Neural crest cell (in vitro differentiated cells): ENCODE data around the gene SLC6A2. TPM values are rescaled to one million over a fixed set of nuclear protein-coding genes. Genes with fewer than 3 reads are reported as not detected.

Source experiments
- DNase-seq: peaks from one replicate; pipeline ENCODE4 v3.0.0; 2021; ENCODE audit warnings: low read depth, mixed read lengths, low spot score
- H3K27ac Mint-ChIP-seq: one replicate; pipeline ENCODE4 v1.8.0; 2021; ENCODE audit warnings: mild to moderate bottlenecking, mixed read lengths; ENCODE audit not compliant: unreplicated experiment
- H3K27me3 Mint-ChIP-seq: 2 replicates; pipeline ENCODE4 v1.8.0; 2021; ENCODE audit warnings: low read depth, mild to moderate bottlenecking, mixed read lengths
- H3K36me3 Mint-ChIP-seq: 2 replicates; pipeline ENCODE4 v1.8.0; 2021; ENCODE audit warnings: low read depth, mild to moderate bottlenecking, mixed read lengths
- H3K4me1 Mint-ChIP-seq: 2 replicates; pipeline ENCODE4 v1.8.0; 2021; ENCODE audit warnings: mixed read lengths
- H3K4me3 Mint-ChIP-seq: one replicate; pipeline ENCODE4 v1.8.0; 2021; ENCODE audit warnings: mild to moderate bottlenecking, mixed read lengths
- H3K9me3 Mint-ChIP-seq: 2 replicates; pipeline ENCODE4 v1.8.0; 2021; ENCODE audit warnings: mixed read lengths
- total RNA-seq: library from RNA; stranded (reverse); gene quantifications from 2 replicates; pipeline ENCODE4 v1.2.1, GENCODE V29; 2021
- TF ChIP-seq, protein P1 (sequence below): fragments of 200-600 bp; sonication (generic); conservative IDR thresholded peaks from 2 replicates; pipeline ENCODE4 v1.5.0; 2021; ENCODE audit warnings: antibody characterized with exemption, mild to moderate bottlenecking

The SLC6A2 gene
- total RNA-seq, 1 donor from 2014 or later = not detected

- no peak overlapping the region for H3K27ac Mint-ChIP-seq
- no peak for DNase-seq
- no peaks in the 10 kb centered on the region for H3K4me1 Mint-ChIP-seq
- TF ChIP-seq, protein P1, sequence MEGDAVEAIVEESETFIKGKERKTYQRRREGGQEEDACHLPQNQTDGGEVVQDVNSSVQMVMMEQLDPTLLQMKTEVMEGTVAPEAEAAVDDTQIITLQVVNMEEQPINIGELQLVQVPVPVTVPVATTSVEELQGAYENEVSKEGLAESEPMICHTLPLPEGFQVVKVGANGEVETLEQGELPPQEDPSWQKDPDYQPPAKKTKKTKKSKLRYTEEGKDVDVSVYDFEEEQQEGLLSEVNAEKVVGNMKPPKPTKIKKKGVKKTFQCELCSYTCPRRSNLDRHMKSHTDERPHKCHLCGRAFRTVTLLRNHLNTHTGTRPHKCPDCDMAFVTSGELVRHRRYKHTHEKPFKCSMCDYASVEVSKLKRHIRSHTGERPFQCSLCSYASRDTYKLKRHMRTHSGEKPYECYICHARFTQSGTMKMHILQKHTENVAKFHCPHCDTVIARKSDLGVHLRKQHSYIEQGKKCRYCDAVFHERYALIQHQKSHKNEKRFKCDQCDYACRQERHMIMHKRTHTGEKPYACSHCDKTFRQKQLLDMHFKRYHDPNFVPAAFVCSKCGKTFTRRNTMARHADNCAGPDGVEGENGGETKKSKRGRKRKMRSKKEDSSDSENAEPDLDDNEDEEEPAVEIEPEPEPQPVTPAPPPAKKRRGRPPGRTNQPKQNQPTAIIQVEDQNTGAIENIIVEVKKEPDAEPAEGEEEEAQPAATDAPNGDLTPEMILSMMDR = no peak
- no peaks in the 10 kb centered on the region for H3K36me3 Mint-ChIP-seq
- H3K27me3 Mint-ChIP-seq = peaks cover 54% of the 10 kb centered on the region
- H3K9me3 Mint-ChIP-seq = no peaks in the 10 kb centered on the region
- H3K4me3 Mint-ChIP-seq = no peak overlapping the region
Observed at GRCh38 chr16:55713103-55713502, 57.3 kb downstream of the SLC6A2 start.

DNA sequence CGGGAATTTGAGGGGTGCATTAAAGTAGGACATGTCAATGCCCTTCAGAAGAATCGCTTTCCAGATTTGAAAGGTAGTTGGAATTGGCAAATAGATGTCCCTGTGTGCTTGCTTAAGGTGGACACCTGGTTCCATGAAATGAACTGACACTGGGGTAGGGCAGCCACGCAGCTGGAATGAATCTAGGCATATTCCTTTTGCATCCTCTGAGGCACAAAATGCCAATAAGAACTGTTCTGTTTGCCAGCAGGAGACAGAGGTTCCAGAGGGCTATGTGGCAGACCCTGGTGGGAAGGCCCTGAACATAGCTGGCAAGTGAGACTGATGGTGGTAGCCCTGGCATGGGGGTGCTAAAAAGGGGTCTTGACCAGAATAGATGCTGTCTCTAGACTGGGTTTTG, 61.5 kb downstream of the SLC6A2 start:
- no peaks in the 10 kb centered on the region for H3K36me3 Mint-ChIP-seq
- no peak overlapping the region for H3K27ac Mint-ChIP-seq
- TF ChIP-seq, protein P1 = no peak
- no peaks in the 10 kb centered on the region for H3K4me1 Mint-ChIP-seq
- peaks cover 10% of the 10 kb centered on the region for H3K9me3 Mint-ChIP-seq
- H3K4me3 Mint-ChIP-seq = no peak overlapping the region
- no peak for DNase-seq
- H3K27me3 Mint-ChIP-seq = peaks cover 65% of the 10 kb centered on the region

GRCh38 chr16:55725055-55725777, 69.4 kb downstream of the SLC6A2 start:
- TF ChIP-seq, protein P1 = no peak
- peaks cover 21% of the 10 kb centered on the region for H3K9me3 Mint-ChIP-seq
- peaks cover 59% of the 10 kb centered on the region for H3K27me3 Mint-ChIP-seq
- no peak overlapping the region for H3K4me3 Mint-ChIP-seq
- H3K27ac Mint-ChIP-seq = no peak overlapping the region
- DNase-seq = no peak
- H3K4me1 Mint-ChIP-seq = no peaks in the 10 kb centered on the region
- no peaks in the 10 kb centered on the region for H3K36me3 Mint-ChIP-seq

DNA sequence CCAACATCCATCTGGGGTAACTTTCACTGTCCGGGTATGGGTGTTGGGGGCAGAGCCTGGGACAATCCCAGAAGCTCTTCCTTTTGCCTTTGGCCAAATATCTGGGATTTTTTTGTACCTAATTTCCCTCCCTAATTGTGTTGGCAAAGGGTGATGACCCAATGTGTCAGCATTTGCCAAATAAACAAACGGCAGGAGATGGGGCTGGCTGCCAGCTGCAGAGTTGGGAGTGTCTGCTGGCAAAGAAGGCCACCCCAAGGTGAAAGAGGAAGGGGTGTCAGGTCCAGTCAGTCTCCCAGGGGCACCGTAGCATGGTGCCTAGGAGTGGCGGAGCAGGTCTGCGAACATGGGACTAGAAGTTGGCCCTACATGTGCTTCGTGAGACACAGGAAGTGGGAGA, 73.0 kb downstream of the SLC6A2 start:
- peaks cover 1% of the 10 kb centered on the region for H3K9me3 Mint-ChIP-seq
- H3K36me3 Mint-ChIP-seq = no peaks in the 10 kb centered on the region
- H3K27ac Mint-ChIP-seq = no peak overlapping the region
- H3K27me3 Mint-ChIP-seq = peaks cover 32% of the 10 kb centered on the region
- no peak for DNase-seq
- TF ChIP-seq, protein P1 = no peak
- no peak overlapping the region for H3K4me3 Mint-ChIP-seq
- no peaks in the 10 kb centered on the region for H3K4me1 Mint-ChIP-seq

- no peak overlapping the region for H3K27ac Mint-ChIP-seq
- DNase-seq = no peak
- TF ChIP-seq, protein P1 = no peak
- H3K27me3 Mint-ChIP-seq = peaks cover 31% of the 10 kb centered on the region
- no peaks in the 10 kb centered on the region for H3K36me3 Mint-ChIP-seq
- H3K9me3 Mint-ChIP-seq = no peaks in the 10 kb centered on the region
- no peaks in the 10 kb centered on the region for H3K4me1 Mint-ChIP-seq
- H3K4me3 Mint-ChIP-seq = no peak overlapping the region
Observed at GRCh38 chr16:55730115-55730514, 74.3 kb downstream of the SLC6A2 start.
